Endodermal cell (in vitro differentiated cells): ENCODE data around the gene ROR2. TPM values are rescaled to one million over a fixed set of nuclear protein-coding genes. Genes with fewer than 3 reads are reported as not detected.
"Not testable (repeated sequence)": the region's sequence is repeated elsewhere in the genome, so short reads cannot be mapped to it uniquely, and the experiment has no call there.

Experiments used
- DNase-seq: peaks from one replicate; pipeline ENCODE4 v3.0.0-alpha.2; 2017
- H3K27ac ChIP-seq: 2 replicates; pipeline ENCODE4 v1.5.1; 2013; ENCODE audit warnings: mild to moderate bottlenecking, low read depth, low read length, moderate library complexity
- H3K27me3 ChIP-seq: 2 replicates; pipeline ENCODE4 v1.6.1; 2013; ENCODE audit warnings: mild to moderate bottlenecking, low read length, moderate library complexity; ENCODE audit not compliant: insufficient read depth, control insufficient read depth, poor library complexity, severe bottlenecking
- H3K36me3 ChIP-seq: 2 replicates; pipeline ENCODE4 v1.7.0; 2013; ENCODE audit warnings: mild to moderate bottlenecking, low read length, moderate library complexity; ENCODE audit not compliant: control insufficient read depth, insufficient read depth
- H3K4me1 ChIP-seq: one replicate; pipeline ENCODE4 v1.7.0; 2013; ENCODE audit warnings: low read length; ENCODE audit not compliant: control insufficient read depth, insufficient read depth
- H3K4me3 ChIP-seq: 2 replicates; pipeline ENCODE4 v1.5.1; 2013; ENCODE audit warnings: mild to moderate bottlenecking, low read length, moderate library complexity
- H3K9ac ChIP-seq: 2 replicates; pipeline ENCODE4 v1.6.1; 2013; ENCODE audit warnings: mild to moderate bottlenecking, low read length, moderate library complexity; ENCODE audit not compliant: poor library complexity, severe bottlenecking; ENCODE audit errors: extremely low read depth
- H3K9me3 ChIP-seq: 2 replicates; pipeline ENCODE4 v1.6.1; 2013; ENCODE audit warnings: mild to moderate bottlenecking, low read length, moderate library complexity; ENCODE audit not compliant: control insufficient read depth
- H3K27ac Mint-ChIP-seq: 2 replicates; pipeline ENCODE4 v1.8.0; 2020; ENCODE audit warnings: mixed read lengths
- H3K27me3 Mint-ChIP-seq: 2 replicates; pipeline ENCODE4 v1.8.0; 2021; ENCODE audit warnings: mild to moderate bottlenecking, mixed read lengths; ENCODE audit not compliant: insufficient read depth
- H3K36me3 Mint-ChIP-seq: 2 replicates; pipeline ENCODE4 v1.8.0; 2020; ENCODE audit warnings: low read depth, mixed read lengths
- H3K4me1 Mint-ChIP-seq: 2 replicates; pipeline ENCODE4 v1.8.0; 2020; ENCODE audit warnings: mixed read lengths
- H3K4me3 Mint-ChIP-seq: 2 replicates; pipeline ENCODE4 v1.8.0; 2020; ENCODE audit warnings: mild to moderate bottlenecking, moderate library complexity, mixed read lengths
- H3K9me3 Mint-ChIP-seq: 2 replicates; pipeline ENCODE4 v1.8.0; 2020; ENCODE audit warnings: mild to moderate bottlenecking, mixed read lengths
- WGBS, 2 experiments: methylation state at CpG; one replicate each; pipeline versions ENCODE4 v1.1.5 to v1.1.7; 2013; ENCODE audit warnings: missing lambda C conversion rate in 2 of 2, mixed read lengths in 1 of 2; ENCODE audit not compliant: insufficient coverage in 1 of 2, insufficient read length in 1 of 2; 5-methylcytosine and 5-hydroxymethylcytosine counted together
- total RNA-seq, 2 donors: library from RNA; stranded (reverse); fragmentation: NEBNext Ultra II Directional in 1 of 2; extraction: Animal tissue kit (Norgen Biotek cat#: 25700) in 1 of 2; gene quantifications; 2 replicates in 1 of 2; 3 replicates in 1 of 2; pipeline ENCODE4 v1.2.1, GENCODE V29; 2021
- TF ChIP-seq, protein P1 (sequence below): fragments of 200-600 bp; sonication (generic); conservative IDR thresholded peaks from 2 replicates; pipeline ENCODE4 v1.5.0; 2021; ENCODE audit warnings: antibody characterized with exemption, mild to moderate bottlenecking

ROR2 gene
- total RNA-seq, 2 donors from 2014 or later, result 104 to 160 TPM

DNA sequence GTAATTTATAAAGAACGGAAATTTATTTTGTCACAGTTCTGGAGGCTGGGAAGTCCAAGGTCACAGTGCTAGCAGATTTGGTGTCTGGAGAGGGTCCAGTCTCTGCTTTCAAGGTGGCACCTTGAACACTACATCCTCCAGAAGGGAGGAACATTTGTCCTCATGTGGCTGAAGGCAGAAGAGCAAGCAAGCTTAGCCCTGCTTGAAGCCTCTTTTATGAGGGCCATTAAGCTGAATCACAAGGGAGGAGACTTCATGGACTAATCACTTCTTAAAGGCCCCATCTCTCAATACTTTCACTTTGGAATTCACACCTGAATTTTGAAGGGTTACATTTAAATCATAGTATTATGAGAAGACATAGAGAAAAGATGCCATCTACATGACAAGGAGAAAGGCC is 311.0 kb downstream of the ROR2 start:
- H3K4me1 Mint-ChIP-seq, result peaks cover 13% of the 10 kb centered on the region
- Histone ChIP-seq H3K9me3 (peaks cover 20% of the 10 kb centered on the region), H3K4me3 (no peak overlapping the region), H3K36me3 (no peaks in the 10 kb centered on the region), H3K4me1 (no peaks in the 10 kb centered on the region), H3K9ac (no peak overlapping the region), H3K27me3 (no peaks in the 10 kb centered on the region), H3K27ac (no peak overlapping the region)
- H3K27ac Mint-ChIP-seq, result no peak overlapping the region
- H3K36me3 Mint-ChIP-seq, result no peaks in the 10 kb centered on the region
- H3K9me3 Mint-ChIP-seq, result peaks cover 10% of the 10 kb centered on the region
- TF ChIP-seq, protein P1, sequence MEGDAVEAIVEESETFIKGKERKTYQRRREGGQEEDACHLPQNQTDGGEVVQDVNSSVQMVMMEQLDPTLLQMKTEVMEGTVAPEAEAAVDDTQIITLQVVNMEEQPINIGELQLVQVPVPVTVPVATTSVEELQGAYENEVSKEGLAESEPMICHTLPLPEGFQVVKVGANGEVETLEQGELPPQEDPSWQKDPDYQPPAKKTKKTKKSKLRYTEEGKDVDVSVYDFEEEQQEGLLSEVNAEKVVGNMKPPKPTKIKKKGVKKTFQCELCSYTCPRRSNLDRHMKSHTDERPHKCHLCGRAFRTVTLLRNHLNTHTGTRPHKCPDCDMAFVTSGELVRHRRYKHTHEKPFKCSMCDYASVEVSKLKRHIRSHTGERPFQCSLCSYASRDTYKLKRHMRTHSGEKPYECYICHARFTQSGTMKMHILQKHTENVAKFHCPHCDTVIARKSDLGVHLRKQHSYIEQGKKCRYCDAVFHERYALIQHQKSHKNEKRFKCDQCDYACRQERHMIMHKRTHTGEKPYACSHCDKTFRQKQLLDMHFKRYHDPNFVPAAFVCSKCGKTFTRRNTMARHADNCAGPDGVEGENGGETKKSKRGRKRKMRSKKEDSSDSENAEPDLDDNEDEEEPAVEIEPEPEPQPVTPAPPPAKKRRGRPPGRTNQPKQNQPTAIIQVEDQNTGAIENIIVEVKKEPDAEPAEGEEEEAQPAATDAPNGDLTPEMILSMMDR, result no peak
- 72% methylated on average over 1 of the region's 1 CpG; no CpG with 5 or more reads in 1 of the 2 experiments for WGBS, 2 experiments
- peaks cover 4% of the 10 kb centered on the region for H3K27me3 Mint-ChIP-seq
- no peak overlapping the region for H3K4me3 Mint-ChIP-seq
- no peak for DNase-seq

DNA sequence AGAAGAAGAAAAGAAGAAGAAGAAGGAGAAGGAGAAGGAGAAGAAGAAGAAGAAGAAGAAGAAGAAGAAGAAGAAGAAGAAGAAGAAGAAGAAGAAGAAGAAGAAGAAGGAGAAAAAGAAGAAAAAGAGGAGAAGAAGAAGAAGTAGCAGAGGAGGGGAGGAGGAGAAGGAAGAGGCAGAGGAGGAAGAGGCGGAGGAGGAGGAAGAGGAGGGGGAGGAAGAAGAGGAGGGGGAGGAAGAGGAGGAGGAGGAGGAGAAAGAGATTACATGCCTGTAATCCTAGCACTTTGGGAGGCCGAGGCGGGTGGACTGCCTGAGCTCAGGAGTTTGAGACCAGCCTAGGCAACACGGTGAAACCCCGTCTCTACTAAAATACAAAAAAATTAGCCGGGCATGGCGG is 315.2 kb downstream of the ROR2 start:
- H3K36me3 ChIP-seq, H3K9me3 Mint-ChIP-seq, H3K27me3 ChIP-seq, H3K36me3 Mint-ChIP-seq, H3K4me1 ChIP-seq, H3K27ac ChIP-seq, DNase-seq, H3K4me3 ChIP-seq, H3K9ac ChIP-seq, H3K27ac Mint-ChIP-seq, H3K4me3 Mint-ChIP-seq: not testable (repeated sequence)
- H3K9me3 ChIP-seq, result peaks cover 15% of the 10 kb centered on the region
- Mint-ChIP-seq H3K27me3 (peaks cover 13% of the 10 kb centered on the region), H3K4me1 (peaks cover 24% of the 10 kb centered on the region)
- WGBS, 2 experiments, result 86 to 90% methylated on average over 5 to 7 of the region's 7 CpGs

- Histone ChIP-seq H3K27ac (no peak overlapping the region), H3K36me3 (no peaks in the 10 kb centered on the region), H3K9me3 (peaks cover 25% of the 10 kb centered on the region), H3K4me3 (no peak overlapping the region), H3K27me3 (no peaks in the 10 kb centered on the region), H3K4me1 (peaks cover 3% of the 10 kb centered on the region), H3K9ac (no peak overlapping the region)
- no peak for DNase-seq
- no peak overlapping the region for H3K27ac Mint-ChIP-seq
- TF ChIP-seq, protein P1, result no peak
- H3K4me1 Mint-ChIP-seq, result peaks cover 10% of the 10 kb centered on the region
- H3K9me3 Mint-ChIP-seq, result peaks cover 25% of the 10 kb centered on the region
- peaks cover 10% of the 10 kb centered on the region for H3K36me3 Mint-ChIP-seq
- H3K27me3 Mint-ChIP-seq, result peaks cover 13% of the 10 kb centered on the region
- no peak overlapping the region for H3K4me3 Mint-ChIP-seq
These were observed 320.3 kb downstream of the ROR2 start for GRCh38 chr9:91629718-91630117.

- no peak for DNase-seq
- Mint-ChIP-seq H3K27me3 (peaks cover 8% of the 10 kb centered on the region), H3K27ac (no peak overlapping the region), H3K4me1 (peaks cover 10% of the 10 kb centered on the region), H3K9me3 (peaks cover 25% of the 10 kb centered on the region), H3K36me3 (peaks cover 10% of the 10 kb centered on the region), H3K4me3 (no peak overlapping the region)
- Histone ChIP-seq H3K36me3 (no peaks in the 10 kb centered on the region), H3K27ac (no peak overlapping the region), H3K9ac (no peak overlapping the region), H3K4me3 (no peak overlapping the region), H3K9me3 (peaks cover 25% of the 10 kb centered on the region), H3K4me1 (peaks cover 3% of the 10 kb centered on the region), H3K27me3 (no peaks in the 10 kb centered on the region)
- TF ChIP-seq, protein P1, result no peak
- WGBS, 2 experiments, result 92% methylated on average over 1 of the region's 1 CpG; no CpG with 5 or more reads in 1 of the 2 experiments
These were observed 321.1 kb downstream of the ROR2 start for GRCh38 chr9:91628892-91629291.
